HG02588 (cell line): ENCODE measurements around the gene ACBD5.
A peak's percentile ranks its signal among the peaks of the same experiment; 100 is the strongest.

Experiments used
- ATAC-seq: cut with Tn5 transposase; IDR thresholded peaks from one replicate; pipeline ENCODE4 v1.9.1; 2021; ENCODE audit warnings: mild to moderate bottlenecking, moderate library complexity; ENCODE audit not compliant: unreplicated experiment

The ACBD5 gene

DNA sequence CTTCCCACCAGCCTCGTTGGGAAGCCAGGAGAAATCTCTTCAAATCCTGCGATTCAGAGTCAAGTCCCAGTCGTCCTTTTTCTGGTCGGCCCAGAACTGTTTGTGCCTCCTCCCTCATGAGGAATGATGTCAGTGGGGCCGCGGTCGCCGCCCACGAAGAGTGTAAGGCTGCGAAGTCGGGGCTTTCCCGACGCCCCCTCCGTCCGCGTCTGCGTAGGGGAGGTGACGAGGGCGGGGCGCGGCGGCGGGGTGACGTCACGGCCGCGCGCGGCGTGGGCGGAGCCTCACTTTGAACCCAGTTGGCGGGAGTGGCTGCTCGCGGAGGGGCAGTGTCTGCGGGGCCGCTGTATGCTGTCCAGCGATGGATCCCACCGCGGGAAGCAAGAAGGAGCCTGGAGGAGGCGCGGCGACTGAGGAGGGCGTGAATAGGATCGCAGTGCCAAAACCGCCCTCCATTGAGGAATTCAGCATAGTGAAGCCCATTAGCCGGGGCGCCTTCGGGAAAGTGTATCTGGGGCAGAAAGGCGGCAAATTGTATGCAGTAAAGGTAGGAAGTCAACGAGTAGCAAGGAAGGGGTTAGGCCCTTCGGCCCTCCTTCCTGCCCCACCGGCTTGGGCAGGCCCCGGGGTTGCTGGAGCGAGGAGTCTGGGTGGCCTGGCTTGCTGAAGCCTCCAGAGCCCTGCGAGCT, 85.4 kb downstream of the ACBD5 start, which contains the start of gene MASTL:
TSS of gene MASTL (plus strand) at position 287 of the 689 bp plus-strand sequence. CDS start at position 362, 75 bp downstream.
- peak; percentile 76 for ATAC-seq

DNA sequence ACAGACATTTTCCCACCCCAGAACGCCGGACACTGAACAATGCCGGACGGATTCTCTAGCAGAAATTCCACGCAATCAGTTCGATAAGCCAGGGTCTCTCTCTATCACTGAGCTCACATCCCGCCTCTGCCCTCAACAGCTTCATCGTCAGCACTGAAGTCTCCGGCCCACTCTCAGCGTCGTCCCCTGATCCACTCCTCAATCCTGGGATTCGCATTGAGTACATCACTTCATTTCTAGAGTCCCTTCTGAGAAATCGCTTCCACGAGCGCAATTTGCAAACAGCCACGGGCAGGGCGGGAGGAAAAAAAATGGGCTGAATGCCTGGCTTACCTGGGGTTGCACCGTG, 86.8 kb downstream of the ACBD5 start:
- ATAC-seq = peak; percentile 11

DNA sequence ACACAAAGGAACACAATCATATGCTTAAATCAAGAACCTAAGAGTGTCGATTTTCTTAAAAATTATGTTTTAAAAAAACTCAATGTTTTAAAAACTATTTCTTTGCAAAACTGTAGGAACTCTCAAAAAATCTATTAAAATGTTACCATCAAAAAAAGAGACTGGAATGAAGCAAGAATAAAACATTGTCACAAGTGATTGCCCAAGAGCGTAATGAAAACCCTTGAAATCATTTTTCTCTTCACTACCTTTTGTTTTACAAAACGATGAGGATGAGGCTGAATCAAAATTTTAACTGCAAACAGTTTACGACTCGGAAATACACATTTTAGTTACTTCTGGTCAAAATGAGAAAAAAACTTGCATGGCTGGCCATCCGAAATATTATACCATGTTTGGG, 87.3 kb downstream of the ACBD5 start:
- no peak for ATAC-seq

DNA sequence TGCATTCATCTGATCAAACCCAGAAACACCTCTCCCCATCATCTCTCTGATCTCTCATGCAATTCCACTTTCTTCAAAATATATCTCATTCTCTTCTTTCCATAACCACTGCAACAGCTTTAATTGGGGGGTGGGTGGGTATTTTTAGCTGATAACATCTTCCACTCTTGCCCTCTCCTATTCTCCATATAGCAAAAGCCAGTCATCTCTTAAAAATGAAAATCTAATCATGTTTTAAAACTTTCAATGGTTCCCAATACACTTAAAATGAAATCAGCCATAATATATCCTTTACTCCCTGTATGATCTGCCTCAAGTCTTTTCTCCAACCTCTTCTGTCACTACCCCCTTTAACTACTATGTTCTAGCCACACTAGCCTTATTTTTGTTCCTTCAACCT, 87.9 kb downstream of the ACBD5 start:
- no peak for ATAC-seq

DNA sequence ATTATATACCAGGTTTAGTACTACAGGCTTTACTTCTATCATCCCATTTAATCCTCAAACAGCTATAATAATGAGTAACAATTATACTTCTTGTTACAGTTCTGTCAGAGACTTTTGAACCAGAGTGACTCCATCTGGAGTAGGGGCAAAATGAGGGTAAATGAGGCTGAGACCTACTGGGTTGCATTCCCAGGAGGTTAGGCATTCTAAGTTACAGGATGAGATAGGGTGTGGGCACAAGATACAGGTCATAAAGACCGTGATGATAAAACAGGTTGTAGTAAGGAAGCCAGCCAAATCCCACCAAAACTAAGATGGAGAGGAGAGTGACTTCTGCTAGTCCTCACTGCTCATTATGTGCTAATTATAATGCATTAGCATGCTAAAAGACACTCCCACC, 90.3 kb downstream of the ACBD5 start:
- no peak for ATAC-seq

DNA sequence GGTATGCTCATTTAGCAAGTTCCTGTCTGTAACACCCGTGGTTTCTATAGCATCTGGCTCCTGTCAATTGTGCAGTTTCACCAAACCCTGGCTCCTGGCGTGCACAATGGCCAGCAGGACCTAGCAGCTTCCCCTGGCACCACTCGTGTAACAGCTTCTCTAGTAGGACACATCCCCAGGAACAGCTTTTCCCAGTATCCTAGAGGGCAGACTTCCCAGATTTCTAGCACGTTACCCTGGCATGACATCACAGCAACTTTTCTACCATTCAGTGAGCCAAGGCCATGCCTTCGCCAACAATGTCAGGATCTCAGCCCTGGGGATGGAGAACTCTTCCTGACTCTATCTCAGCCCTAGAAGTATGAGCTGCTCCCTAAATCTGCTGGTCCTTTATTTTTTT, 92.9 kb downstream of the ACBD5 start:
- no peak for ATAC-seq

DNA sequence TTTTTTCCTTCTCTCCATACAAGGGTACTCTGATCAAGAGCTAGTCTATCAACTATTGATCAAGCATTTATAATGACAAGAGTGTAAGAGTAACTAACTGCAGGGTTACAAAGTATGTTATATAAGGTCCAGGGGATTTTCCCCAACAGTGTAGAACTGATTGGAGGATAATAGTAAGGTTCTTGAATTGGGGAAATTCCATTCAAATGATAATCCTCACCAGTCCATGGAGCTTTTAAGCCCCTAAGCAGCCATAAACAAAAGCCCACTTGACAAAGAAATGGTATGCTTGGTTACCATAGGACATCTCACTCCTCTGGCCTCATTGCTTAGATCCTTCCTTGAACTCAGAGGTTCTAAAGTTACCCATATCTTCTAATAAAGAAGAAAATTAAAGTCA, 94.7 kb downstream of the ACBD5 start:
- ATAC-seq = no peak
